H1 (cell line): Measurements from ENCODE around the gene TNRC6A. TPM values are rescaled to one million over a fixed set of nuclear protein-coding genes. Genes with fewer than 3 reads are reported as not detected.

Experiments
- CTCF ChIA-PET: fragments of 300-600 bp; sonication (Branson Sonifier 250); formaldehyde crosslinking; loops from one replicate; lab custom pipeline; 2021; ENCODE audit not compliant: partially characterized antibody; lab: Charles Lee
- POLR2A ChIA-PET: fragments of 300-600 bp; sonication (Branson Sonifier 250); formaldehyde crosslinking; loops from one replicate; lab custom pipeline; 2021; ENCODE audit warnings: inconsistent platforms; ENCODE audit not compliant: partially characterized antibody; lab: Charles Lee
- DNase-seq, 2 experiments: peaks; one replicate each; pipeline versions ENCODE4 v3.0.0 to v3.0.0-alpha.2; 2010 to 2022; ENCODE audit warnings: low spot score in 2 of 2, low read depth in 1 of 2, mixed read lengths in 1 of 2
- FAIRE-seq: peaks from 2 replicates; lab custom pipeline; 2011; peaks lifted over from hg19 to GRCh38; lab: Jason Lieb, UNC
- H2AFZ ChIP-seq: 2 replicates; pipeline ENCODE4 v1.8.1; 2012; ENCODE audit warnings: low read length, inconsistent platforms
- H2AK5ac ChIP-seq: 2 replicates; pipeline ENCODE4 v1.6.1; 2013; ENCODE audit warnings: low read depth, low read length
- H2BK120ac ChIP-seq: replicated peaks from 2 replicates; pipeline ENCODE3; 2013; ENCODE audit warnings: low read depth, low read length, inconsistent platforms
- H2BK12ac ChIP-seq: 2 replicates; pipeline ENCODE4 v1.6.1; 2013; ENCODE audit warnings: low read depth, low read length
- H2BK15ac ChIP-seq: 2 replicates; pipeline ENCODE4 v1.6.1; 2013; ENCODE audit warnings: low read length
- H2BK20ac ChIP-seq: 2 replicates; pipeline ENCODE4 v1.6.1; 2013; ENCODE audit warnings: low read length
- H2BK5ac ChIP-seq: 2 replicates; pipeline ENCODE4 v1.6.1; 2013; ENCODE audit warnings: low read depth, low read length
- H3K14ac ChIP-seq: 2 replicates; pipeline ENCODE4 v1.6.1; 2013; ENCODE audit warnings: inconsistent platforms; ENCODE audit not compliant: insufficient read length
- H3K18ac ChIP-seq: 2 replicates; pipeline ENCODE4 v1.6.1; 2013; ENCODE audit warnings: low read length; ENCODE audit errors: extremely low read depth
- H3K23ac ChIP-seq: 2 replicates; pipeline ENCODE4 v1.6.1; 2013; ENCODE audit warnings: inconsistent platforms; ENCODE audit not compliant: insufficient read length
- H3K23me2 ChIP-seq: 2 replicates; pipeline ENCODE4 v1.6.1; 2013; ENCODE audit warnings: low read depth, low read length
- H3K27ac ChIP-seq: 2 replicates; pipeline ENCODE4 v1.6.1; 2011; ENCODE audit warnings: low read depth, low read length, inconsistent platforms
- H3K27me3 ChIP-seq, 4 experiments: replicated peaks in 1 of 4; 1 replicate in 1 of 4; 2 replicates in 3 of 4; pipeline versions ENCODE4 v1.6.1 to v1.8.1; 2011 to 2013; ENCODE audit warnings: low read length in 3 of 4, mild to moderate bottlenecking in 3 of 4, inconsistent platforms in 2 of 4, mixed read lengths in 2 of 4, moderate library complexity in 1 of 4; ENCODE audit not compliant: control insufficient read depth in 3 of 4, insufficient read depth in 3 of 4; ENCODE audit errors: extremely low read depth in 1 of 4
- H3K36me3 ChIP-seq, 4 experiments: 2 replicates each; pipeline versions ENCODE4 v1.6.1 to v1.8.1; 2011 to 2013; ENCODE audit warnings: mild to moderate bottlenecking in 4 of 4, low read length in 3 of 4, moderate library complexity in 2 of 4, control low read depth in 1 of 4, inconsistent platforms in 1 of 4; ENCODE audit not compliant: insufficient read depth in 4 of 4, control insufficient read depth in 2 of 4
- H3K4ac ChIP-seq: replicated peaks from 2 replicates; pipeline ENCODE3; 2013; ENCODE audit warnings: low read length, low read depth, mixed read lengths, inconsistent platforms; ENCODE audit not compliant: insufficient read length
- H3K4me1 ChIP-seq, 4 experiments: replicated peaks in 1 of 4; 1 replicate in 1 of 4; 2 replicates in 3 of 4; pipeline versions ENCODE4 v1.6.1 to v1.8.1; 2011 to 2013; ENCODE audit warnings: low read length in 3 of 4, inconsistent platforms in 2 of 4, mixed read lengths in 1 of 4; ENCODE audit not compliant: insufficient read depth in 4 of 4, control insufficient read depth in 3 of 4
- H3K4me2 ChIP-seq, 2 experiments: 2 replicates each; pipeline versions ENCODE4 v1.6.1 to v1.8.1; 2011 to 2013; ENCODE audit warnings: low read depth in 2 of 2, low read length in 2 of 2, control low read depth in 1 of 2, inconsistent platforms in 1 of 2, mild to moderate bottlenecking in 1 of 2; ENCODE audit not compliant: insufficient read depth in 1 of 2
- H3K4me3 ChIP-seq, 4 experiments: fragments of 200-600, 300-600 bp in 1 of 4; sonication (generic), shearing (Covaris generic), sonication (Bioruptor Twin) in 1 of 4; 2 replicates each; pipeline versions ENCODE4 v1.5.1 to v1.8.1; 2011 to 2016; ENCODE audit warnings: low read length in 4 of 4, low read depth in 3 of 4, control low read depth in 2 of 4, inconsistent platforms in 2 of 4, mild to moderate bottlenecking in 2 of 4, mixed read lengths in 1 of 4, moderate library complexity in 1 of 4; ENCODE audit not compliant: insufficient read depth in 2 of 4; ENCODE audit errors: extremely low read depth in 1 of 4
- H3K56ac ChIP-seq: replicated peaks from 2 replicates; pipeline ENCODE3; 2013; ENCODE audit warnings: low read depth, mild to moderate bottlenecking, mixed read lengths, low read length, inconsistent platforms; ENCODE audit not compliant: insufficient read length
- H3K79me1 ChIP-seq: 2 replicates; pipeline ENCODE4 v1.6.1; 2013; ENCODE audit warnings: low read depth, low read length, control low read depth
- H3K79me2 ChIP-seq, 2 experiments: 2 replicates each; pipeline versions ENCODE4 v1.6.1 to v1.8.1; 2012 to 2013; ENCODE audit warnings: low read length in 2 of 2, mild to moderate bottlenecking in 2 of 2, inconsistent platforms in 1 of 2; ENCODE audit not compliant: insufficient read depth in 2 of 2, control insufficient read depth in 1 of 2
- H3K9ac ChIP-seq, 4 experiments: replicated peaks in 1 of 4; 1 replicate in 1 of 4; 2 replicates in 3 of 4; pipeline versions ENCODE4 v1.6.1 to v1.8.1; 2011 to 2013; ENCODE audit warnings: low read depth in 3 of 4, low read length in 3 of 4, control low read depth in 2 of 4, mild to moderate bottlenecking in 2 of 4, moderate library complexity in 2 of 4, inconsistent platforms in 1 of 4; ENCODE audit errors: extremely low read depth in 1 of 4
- H3K9me3 ChIP-seq, 2 experiments: 2 replicates each; pipeline versions ENCODE4 v1.6.1 to v1.8.1; 2012 to 2013; ENCODE audit warnings: mild to moderate bottlenecking in 2 of 2, moderate library complexity in 2 of 2, control low read depth in 1 of 2, inconsistent platforms in 1 of 2, low read depth in 1 of 2, low read length in 1 of 2, mixed read lengths in 1 of 2; ENCODE audit not compliant: insufficient read depth in 2 of 2
- H4K20me1 ChIP-seq, 2 experiments: replicated peaks in 1 of 2; 2 replicates each; pipeline versions ENCODE3 to v1.8.1; 2011 to 2013; ENCODE audit warnings: inconsistent platforms in 2 of 2, low read length in 2 of 2, mild to moderate bottlenecking in 1 of 2; ENCODE audit not compliant: insufficient read depth in 2 of 2, control insufficient read depth in 1 of 2
- H4K5ac ChIP-seq: 2 replicates; pipeline ENCODE4 v1.6.1; 2013; ENCODE audit warnings: low read length, low read depth, mixed read lengths, inconsistent platforms; ENCODE audit not compliant: insufficient read length
- H4K8ac ChIP-seq: 2 replicates; pipeline ENCODE4 v1.8.0; 2013; ENCODE audit warnings: mild to moderate bottlenecking, moderate library complexity, low read length, inconsistent platforms; ENCODE audit not compliant: insufficient read depth; ENCODE audit errors: extremely low read depth
- H4K91ac ChIP-seq: replicated peaks from 2 replicates; pipeline ENCODE3; 2013; ENCODE audit warnings: low read length, mixed read lengths, inconsistent platforms; ENCODE audit not compliant: insufficient read length
- ATF2 ChIP-seq: IDR thresholded peaks from 2 replicates; pipeline ENCODE4 v1.6.1; 2012; ENCODE audit warnings: low read length, inconsistent platforms
- GABPA ChIP-seq: IDR thresholded peaks from 2 replicates; pipeline ENCODE4 v1.6.1; 2011; ENCODE audit warnings: mild to moderate bottlenecking, low read length, moderate library complexity, borderline replicate concordance; ENCODE audit not compliant: insufficient read depth
- POU5F1 ChIP-seq: IDR thresholded peaks from 2 replicates; pipeline ENCODE4 v1.6.1; 2011; ENCODE audit warnings: low read depth, mild to moderate bottlenecking, low read length, moderate library complexity
- RAD21 ChIP-seq, 2 experiments: IDR thresholded peaks in 1 of 2; conservative IDR thresholded peaks in 1 of 2; 2 replicates each; pipeline ENCODE4 v1.6.1; 2011; ENCODE audit warnings: low read depth in 2 of 2, low read length in 2 of 2, improper control_type of control experiment in 1 of 2, inconsistent platforms in 1 of 2, mild to moderate bottlenecking in 1 of 2, moderate library complexity in 1 of 2
- SIRT6 ChIP-seq: IDR thresholded peaks from one replicate; pipeline ENCODE4 v1.7.1; 2012; ENCODE audit warnings: low read length, inconsistent platforms
- SP2 ChIP-seq: IDR thresholded peaks from 2 replicates; pipeline ENCODE4 v1.6.1; 2012; ENCODE audit warnings: mild to moderate bottlenecking, low read length, inconsistent platforms
- WGBS, 2 experiments: shearing (Covaris generic) in 1 of 2; methylation state at CpG; one replicate each; pipeline versions ENCODE4 v1.1.6 to v1.1.7; 2013 to 2015; ENCODE audit warnings: low lambda C conversion rate in 2 of 2, mixed read lengths in 2 of 2, inconsistent platforms in 1 of 2, low coverage in 1 of 2, missing lambda C conversion rate in 1 of 2; ENCODE audit not compliant: insufficient replicate concordance in 2 of 2, insufficient coverage in 1 of 2, insufficient read length in 1 of 2; ENCODE audit errors: extremely low coverage in 1 of 2, missing lambda C conversion rate in 1 of 2; 5-methylcytosine and 5-hydroxymethylcytosine counted together
- polyA plus RNA-seq, 7 experiments: library from polyadenylated mRNA; depleted of rRNA in 3 of 7; stranded (reverse) in 5 of 7; unstranded in 2 of 7; fragments of >200 nt in 5 of 7; fragments of 200-250 nt in 2 of 7; gene quantifications; 1 replicate in 5 of 7; 2 replicates in 1 of 7; 4 replicates in 1 of 7; pipeline versions ENCODE4 v1.2.1 to v1.2.3, GENCODE V29; 2011 to 2013; ENCODE audit warnings: missing spikeins in 2 of 7, mixed read lengths in 2 of 7
- total RNA-seq: library from RNA; stranded (reverse); fragmentation: NEBNext Ultra II Directional; extraction: Animal tissue kit (Norgen Biotek cat#: 25700); gene quantifications from 2 replicates; pipeline ENCODE4 v1.2.1, GENCODE V29; 2021

Gene TNRC6A
- total and polyA plus RNA-seq, 2 of the 8 experiments (the other 6 are each of a cell fraction or from before 2014, with no cell fraction given), result 67.6 to 103 TPM

GRCh38 chr16:24801761-24802302, 72.4 kb downstream of the TNRC6A start:
- H3K23me2 ChIP-seq, result no peaks in the 10 kb centered on the region
- no peaks in the 10 kb centered on the region for H3K9me3 ChIP-seq
- H3K4me3 ChIP-seq, result no peak overlapping the region
- H3K27me3 ChIP-seq, result no peaks in the 10 kb centered on the region
- H2BK5ac ChIP-seq, result no peak overlapping the region
- no peak overlapping the region for H4K91ac ChIP-seq
- 0 out of 4 replicates have a peak, but pooled peaks cover 0 to 5% of the 10 kb centered on the region in 2 experiments for H3K79me2 ChIP-seq
- H3K18ac ChIP-seq, result no peak overlapping the region
- no peak overlapping the region for H3K14ac ChIP-seq
- FAIRE-seq (no peak), DNase-seq (no peak)
- no peak overlapping the region for H3K9ac ChIP-seq
- 89% methylated on average over 3 of the region's 3 CpGs; no CpG with 5 or more reads in 1 of the 2 experiments for WGBS, 2 experiments
- CTCF ChIA-PET, result interaction anchor here (1.2 to 1.3 kb wide), 2 partner anchors 9 to 17 kb away, joined by 3 read pairs; no protein-coding TSS in a partner anchor
- H4K5ac ChIP-seq, result no peak overlapping the region
- H2AK5ac ChIP-seq, result no peak overlapping the region
- no peak overlapping the region for H3K23ac ChIP-seq
- H3K36me3 ChIP-seq, result peaks cover 51 to 100% (median 89%) of the 10 kb centered on the region in 4 experiments
- H3K4me1 ChIP-seq, result no peaks in the 10 kb centered on the region; a peak in 1 of 7 replicates
- H3K79me1 ChIP-seq, result no peaks in the 10 kb centered on the region
- no peak overlapping the region for H3K27ac ChIP-seq
- no peak overlapping the region for H2BK12ac ChIP-seq
- POLR2A ChIA-PET, result interaction anchor here (1.1 kb wide), 1 partner anchor 12 kb away, joined by 3 read pairs; no protein-coding TSS in a partner anchor
- no peak overlapping the region for H2AFZ ChIP-seq
- no peak overlapping the region for H2BK20ac ChIP-seq
- H4K20me1 ChIP-seq, result peaks cover 0 to 11% of the 10 kb centered on the region in 2 experiments
- no peak overlapping the region for H2BK120ac ChIP-seq
- H3K4me2 ChIP-seq, result no peak overlapping the region
- H2BK15ac ChIP-seq, result no peak overlapping the region
- no peak overlapping the region for H4K8ac ChIP-seq
- no peak overlapping the region for H3K56ac ChIP-seq
- H3K4ac ChIP-seq, result no peak overlapping the region
- TF ChIP-seq SIRT6, result no peak
- no peak for TF ChIP-seq GABPA
- no peak for TF ChIP-seq POU5F1
- no peak for TF ChIP-seq ATF2
- no peak for TF ChIP-seq RAD21 (IDR thresholded peaks at IDR 0.05 in 1 of 2, conservative IDR thresholded peaks at IDR 0.05 in 1 of 2; ENCODE audit: low read depth in 2 of 2, low read length in 2 of 2)
- no peak for TF ChIP-seq SP2
